GM12873 (cell line): ENCODE data around the gene TRIM24.

Experiments
- CTCF ChIP-seq: IDR thresholded peaks from 2 replicates; pipeline ENCODE4 v1.5.1; 2012; ENCODE audit warnings: low read depth, mild to moderate bottlenecking, moderate library complexity, low read length, control low read depth; ENCODE audit not compliant: insufficient read depth; ENCODE audit errors: missing control alignments

TRIM24 gene

GRCh38 chr7:138456220-138456619 lies 3.8 kb upstream of the TRIM24 start:
- no peak for TF ChIP-seq CTCF

- TF ChIP-seq CTCF, result no peak
Observed at GRCh38 chr7:138458576-138459412, 1.3 kb upstream of the TRIM24 start.

- TF ChIP-seq CTCF, result peak; percentile 25
Observed at GRCh38 chr7:138459413-138460175, 465 bp upstream of the TRIM24 start.

- TF ChIP-seq CTCF, result no peak
Observed at GRCh38 chr7:138460649-138461607, 869 bp downstream of the TRIM24 start.

GRCh38 chr7:138465046-138465445 lies 5.0 kb downstream of the TRIM24 start:
- no peak for TF ChIP-seq CTCF

GRCh38 chr7:138468244-138469123 lies 8.4 kb downstream of the TRIM24 start:
- no peak for TF ChIP-seq CTCF
